ENCODE measurements around the gene OGDH. TPM values are rescaled to one million over a fixed set of nuclear protein-coding genes. Genes with fewer than 3 reads are reported as not detected.
"Not testable (repeated sequence)": the region's sequence is repeated elsewhere in the genome, so short reads cannot be mapped to it uniquely, and the experiment has no call there.

The OGDH gene
- total RNA-seq, 6 experiments from 2014 or later = 77.8 to 88.2 (median 80.2) TPM

DNA sequence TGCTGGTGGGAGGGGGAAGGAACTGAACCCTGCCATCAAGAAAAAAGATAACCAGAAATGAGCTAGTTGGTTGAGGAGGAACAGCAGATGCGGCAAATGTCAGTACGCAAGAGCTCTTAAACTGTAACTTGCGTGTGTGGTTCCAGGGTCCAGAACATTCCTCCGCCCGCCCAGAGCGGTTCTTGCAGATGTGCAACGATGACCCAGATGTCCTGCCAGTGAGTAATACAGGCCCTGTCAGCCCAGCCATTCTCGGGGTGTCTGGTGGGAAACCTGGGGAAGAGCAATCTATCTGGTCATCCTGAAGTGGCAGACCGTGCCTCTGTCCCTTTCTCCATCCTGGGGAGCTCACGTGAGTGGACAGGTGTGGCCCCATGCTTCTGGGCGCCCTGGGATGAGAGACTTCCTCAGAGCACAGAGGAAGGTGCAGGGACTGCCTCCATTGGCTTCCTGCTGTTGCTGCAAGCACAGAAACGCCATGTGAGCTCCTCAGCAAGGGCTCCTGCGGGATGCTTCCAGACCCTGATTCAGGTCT is 91.7 kb downstream of the OGDH start:
- Mint-ChIP-seq H3K27me3 (ENCODE audit: insufficient read depth) (no peaks in the 10 kb centered on the region), H3K4me3 (no peak overlapping the region), H3K36me3 (ENCODE audit: low read depth) (peaks cover 45% of the 10 kb centered on the region), H3K4me1 (ENCODE audit: low read depth) (peaks cover 14% of the 10 kb centered on the region), H3K27ac (no peak overlapping the region), H3K9me3 (peaks cover 3% of the 10 kb centered on the region; the same call in 1 of the 2 replicates)
- no peak for DNase-seq
- TF ChIP-seq, protein P1, sequence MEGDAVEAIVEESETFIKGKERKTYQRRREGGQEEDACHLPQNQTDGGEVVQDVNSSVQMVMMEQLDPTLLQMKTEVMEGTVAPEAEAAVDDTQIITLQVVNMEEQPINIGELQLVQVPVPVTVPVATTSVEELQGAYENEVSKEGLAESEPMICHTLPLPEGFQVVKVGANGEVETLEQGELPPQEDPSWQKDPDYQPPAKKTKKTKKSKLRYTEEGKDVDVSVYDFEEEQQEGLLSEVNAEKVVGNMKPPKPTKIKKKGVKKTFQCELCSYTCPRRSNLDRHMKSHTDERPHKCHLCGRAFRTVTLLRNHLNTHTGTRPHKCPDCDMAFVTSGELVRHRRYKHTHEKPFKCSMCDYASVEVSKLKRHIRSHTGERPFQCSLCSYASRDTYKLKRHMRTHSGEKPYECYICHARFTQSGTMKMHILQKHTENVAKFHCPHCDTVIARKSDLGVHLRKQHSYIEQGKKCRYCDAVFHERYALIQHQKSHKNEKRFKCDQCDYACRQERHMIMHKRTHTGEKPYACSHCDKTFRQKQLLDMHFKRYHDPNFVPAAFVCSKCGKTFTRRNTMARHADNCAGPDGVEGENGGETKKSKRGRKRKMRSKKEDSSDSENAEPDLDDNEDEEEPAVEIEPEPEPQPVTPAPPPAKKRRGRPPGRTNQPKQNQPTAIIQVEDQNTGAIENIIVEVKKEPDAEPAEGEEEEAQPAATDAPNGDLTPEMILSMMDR (IDR thresholded peaks at IDR 0.05) = no peak

DNA sequence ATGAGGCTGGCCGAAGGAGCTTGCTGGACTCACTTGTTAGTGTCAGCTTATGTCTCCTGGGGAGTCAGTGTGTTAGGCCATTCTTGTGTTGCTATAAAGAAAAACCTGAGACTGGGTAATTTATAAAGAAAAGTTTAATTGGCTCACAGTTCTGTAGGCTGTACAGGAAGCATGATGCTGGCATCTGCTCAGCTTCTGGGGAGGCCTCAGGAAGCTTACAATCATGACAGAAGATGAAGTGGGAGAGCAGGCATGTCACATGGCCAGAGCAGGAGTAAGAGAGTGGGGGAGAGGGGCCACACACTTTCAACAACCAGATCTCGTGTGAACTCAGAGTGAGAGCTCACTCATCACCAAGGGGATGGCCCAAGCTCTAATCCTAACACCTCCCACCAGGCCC is 93.2 kb downstream of the OGDH start:
- not testable (repeated sequence) for H3K27ac Mint-ChIP-seq; H3K27me3 Mint-ChIP-seq (ENCODE audit: insufficient read depth); H3K9me3 Mint-ChIP-seq; H3K4me1 Mint-ChIP-seq (ENCODE audit: low read depth); H3K4me3 Mint-ChIP-seq; DNase-seq
- H3K36me3 Mint-ChIP-seq (ENCODE audit: low read depth) = peaks cover 35% of the 10 kb centered on the region

DNA sequence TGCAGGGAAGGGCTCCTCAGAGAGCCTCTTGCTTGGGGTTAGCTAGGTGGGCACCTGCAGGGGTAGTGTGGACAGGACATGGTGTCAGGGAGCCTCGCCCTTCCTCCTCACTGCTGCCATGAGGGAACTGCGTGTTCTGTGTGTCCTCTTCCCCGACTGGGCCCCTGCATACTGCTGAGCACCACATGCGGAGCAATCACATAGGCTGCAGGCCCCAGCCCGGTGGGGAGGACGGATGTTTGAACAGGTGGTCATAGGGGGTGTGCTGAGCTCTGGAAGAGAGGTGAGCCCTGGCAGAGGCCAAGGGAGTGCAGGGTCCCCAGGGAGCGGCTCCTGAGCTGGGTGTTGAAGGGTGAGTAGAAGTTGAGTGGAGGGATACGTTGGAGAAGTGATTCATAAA is 93.9 kb downstream of the OGDH start:
- Mint-ChIP-seq H3K36me3 (ENCODE audit: low read depth) (peaks cover 35% of the 10 kb centered on the region), H3K9me3 (peaks cover 3% of the 10 kb centered on the region; the same call in 1 of the 2 replicates), H3K4me1 (ENCODE audit: low read depth) (no peaks in the 10 kb centered on the region), H3K4me3 (no peak overlapping the region), H3K27ac (no peak overlapping the region), H3K27me3 (ENCODE audit: insufficient read depth) (no peaks in the 10 kb centered on the region; the same call in 1 of the 2 replicates)
- DNase-seq = no peak
- TF ChIP-seq, protein P1 (IDR thresholded peaks at IDR 0.05) = no peak

DNA sequence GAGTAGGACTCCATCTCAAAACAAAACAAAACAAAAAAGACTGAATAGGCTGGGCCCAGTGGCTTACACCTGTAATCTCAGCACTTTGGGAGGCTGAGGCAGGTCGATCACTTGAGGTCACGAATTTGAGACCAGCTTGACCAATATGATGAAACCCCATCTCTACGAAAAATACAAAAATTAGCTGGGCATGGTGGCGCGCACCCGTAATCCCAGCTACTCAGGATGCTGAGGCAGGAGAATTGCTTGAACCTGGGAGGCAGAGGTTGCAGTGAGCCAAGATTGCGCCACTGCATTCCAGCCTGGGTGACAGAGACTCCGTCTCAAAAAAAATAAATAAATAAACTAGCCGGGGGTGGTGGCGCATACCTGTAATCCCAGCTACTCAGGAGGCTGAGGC is 97.0 kb downstream of the OGDH start:
- not testable (repeated sequence) for H3K27ac Mint-ChIP-seq; DNase-seq; H3K4me1 Mint-ChIP-seq (ENCODE audit: low read depth); H3K4me3 Mint-ChIP-seq; H3K9me3 Mint-ChIP-seq; H3K27me3 Mint-ChIP-seq (ENCODE audit: insufficient read depth)
- peaks cover 38% of the 10 kb centered on the region for H3K36me3 Mint-ChIP-seq (ENCODE audit: low read depth)

DNA sequence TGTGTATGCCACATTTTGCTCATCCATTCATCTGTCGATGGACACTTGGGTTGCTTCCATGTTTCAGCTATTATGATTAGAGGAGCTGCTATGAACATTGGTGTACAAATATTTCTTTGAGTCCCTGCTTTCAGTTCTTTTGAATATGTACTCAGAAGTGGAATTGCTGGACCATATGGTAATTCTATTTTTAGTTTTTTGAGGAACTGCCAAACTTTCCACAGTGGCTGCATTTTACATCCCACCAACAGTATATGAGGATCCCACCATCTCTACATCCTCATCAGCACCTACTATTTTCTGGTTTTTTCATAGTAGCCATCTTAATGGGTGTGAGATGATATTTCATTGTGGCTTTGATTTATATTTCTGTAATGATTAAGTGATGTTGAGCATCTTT is 97.5 kb downstream of the OGDH start:
- no peak overlapping the region for H3K4me3 Mint-ChIP-seq
- H3K9me3 Mint-ChIP-seq = peaks cover 3% of the 10 kb centered on the region; the same call in 1 of the 2 replicates
- TF ChIP-seq, protein P1 (IDR thresholded peaks at IDR 0.05) = no peak
- peaks cover 38% of the 10 kb centered on the region for H3K36me3 Mint-ChIP-seq (ENCODE audit: low read depth)
- no peaks in the 10 kb centered on the region; the same call in 1 of the 2 replicates for H3K27me3 Mint-ChIP-seq (ENCODE audit: insufficient read depth)
- DNase-seq = no peak
- no peaks in the 10 kb centered on the region for H3K4me1 Mint-ChIP-seq (ENCODE audit: low read depth)
- H3K27ac Mint-ChIP-seq = no peak overlapping the region

DNA sequence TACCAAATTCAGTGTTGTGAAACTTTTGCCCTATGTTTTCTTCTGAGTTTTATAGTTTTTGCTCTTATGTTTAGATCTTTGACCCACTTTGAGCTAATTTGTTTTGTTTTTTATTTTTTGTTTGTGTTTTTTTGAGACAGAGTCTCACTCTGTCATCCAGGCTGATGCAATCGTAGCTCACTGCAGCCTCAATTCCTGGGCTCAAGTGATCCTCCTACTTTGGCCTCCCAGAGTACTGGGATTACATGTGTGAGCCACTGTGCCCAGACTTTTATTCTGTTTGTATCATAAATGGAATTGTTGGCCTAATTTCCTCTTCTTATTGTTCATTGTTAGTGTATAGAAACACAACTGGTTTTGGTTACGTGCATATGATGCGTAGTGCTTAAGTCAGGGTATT is 99.0 kb downstream of the OGDH start:
- no peak for DNase-seq
- no peaks in the 10 kb centered on the region for H3K9me3 Mint-ChIP-seq

More for the DNA sequence above, 99.0 kb downstream of the OGDH start:
- Mint-ChIP-seq H3K4me3 (no peak overlapping the region), H3K4me1 (ENCODE audit: low read depth) (no peaks in the 10 kb centered on the region; the same call in 1 of the 2 replicates), H3K36me3 (ENCODE audit: low read depth) (peaks cover 28% of the 10 kb centered on the region), H3K27me3 (ENCODE audit: insufficient read depth) (no peaks in the 10 kb centered on the region; the same call in 1 of the 2 replicates), H3K27ac (no peak overlapping the region)
- TF ChIP-seq, protein P1 (IDR thresholded peaks at IDR 0.05) = no peak
